ENCODE results near the gene KCNQ1.

DNA sequence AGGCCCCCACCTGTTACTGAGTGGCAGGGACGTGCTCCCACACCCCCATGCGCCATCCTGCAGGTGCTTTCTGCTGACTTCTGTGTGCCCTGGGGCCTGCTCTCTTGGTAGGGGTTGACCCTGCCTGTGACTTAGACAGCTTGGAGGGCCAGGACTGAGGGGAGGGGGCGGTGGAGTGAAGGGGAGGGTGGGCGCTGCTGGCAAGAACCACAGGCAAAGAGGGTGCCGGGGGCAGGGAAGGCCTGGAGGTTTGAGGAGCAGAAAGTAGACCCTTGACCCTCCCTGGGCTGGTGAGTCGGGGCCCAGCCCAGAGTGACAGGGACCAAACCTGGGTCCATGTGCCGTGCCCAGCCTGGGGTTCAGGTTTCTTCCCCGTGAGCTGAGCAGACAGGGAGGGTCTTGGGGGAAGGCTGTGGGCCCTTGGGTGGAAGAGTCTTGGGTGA, 17.8 kb downstream of the KCNQ1 start:
- TF ChIP-seq POLR2AphosphoS5 (IDR thresholded peaks at IDR 0.05) (no peak), POLR2A (IDR thresholded peaks at IDR 0.05) (no peak)
- TF ChIP-seq, protein P1, sequence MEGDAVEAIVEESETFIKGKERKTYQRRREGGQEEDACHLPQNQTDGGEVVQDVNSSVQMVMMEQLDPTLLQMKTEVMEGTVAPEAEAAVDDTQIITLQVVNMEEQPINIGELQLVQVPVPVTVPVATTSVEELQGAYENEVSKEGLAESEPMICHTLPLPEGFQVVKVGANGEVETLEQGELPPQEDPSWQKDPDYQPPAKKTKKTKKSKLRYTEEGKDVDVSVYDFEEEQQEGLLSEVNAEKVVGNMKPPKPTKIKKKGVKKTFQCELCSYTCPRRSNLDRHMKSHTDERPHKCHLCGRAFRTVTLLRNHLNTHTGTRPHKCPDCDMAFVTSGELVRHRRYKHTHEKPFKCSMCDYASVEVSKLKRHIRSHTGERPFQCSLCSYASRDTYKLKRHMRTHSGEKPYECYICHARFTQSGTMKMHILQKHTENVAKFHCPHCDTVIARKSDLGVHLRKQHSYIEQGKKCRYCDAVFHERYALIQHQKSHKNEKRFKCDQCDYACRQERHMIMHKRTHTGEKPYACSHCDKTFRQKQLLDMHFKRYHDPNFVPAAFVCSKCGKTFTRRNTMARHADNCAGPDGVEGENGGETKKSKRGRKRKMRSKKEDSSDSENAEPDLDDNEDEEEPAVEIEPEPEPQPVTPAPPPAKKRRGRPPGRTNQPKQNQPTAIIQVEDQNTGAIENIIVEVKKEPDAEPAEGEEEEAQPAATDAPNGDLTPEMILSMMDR (IDR thresholded peaks at IDR 0.05), result no peak
